Loucy (cell line): ENCODE measurements around the gene GRID1.

Experiments used
- EZH2phosphoT487 ChIP-seq: fragments of 200-600 bp; IDR thresholded peaks from 2 replicates; pipeline ENCODE4 v1.6.1; 2018; ENCODE audit warnings: antibody characterized with exemption, mild to moderate bottlenecking, moderate library complexity, borderline replicate concordance
- TF ChIP-seq, protein P1 (sequence below): fragments of 200-600 bp; sonication (generic); conservative IDR thresholded peaks from 2 replicates; pipeline ENCODE4 v1.5.1; 2014; ENCODE audit warnings: mild to moderate bottlenecking, antibody characterized with exemption, low read length

DNA sequence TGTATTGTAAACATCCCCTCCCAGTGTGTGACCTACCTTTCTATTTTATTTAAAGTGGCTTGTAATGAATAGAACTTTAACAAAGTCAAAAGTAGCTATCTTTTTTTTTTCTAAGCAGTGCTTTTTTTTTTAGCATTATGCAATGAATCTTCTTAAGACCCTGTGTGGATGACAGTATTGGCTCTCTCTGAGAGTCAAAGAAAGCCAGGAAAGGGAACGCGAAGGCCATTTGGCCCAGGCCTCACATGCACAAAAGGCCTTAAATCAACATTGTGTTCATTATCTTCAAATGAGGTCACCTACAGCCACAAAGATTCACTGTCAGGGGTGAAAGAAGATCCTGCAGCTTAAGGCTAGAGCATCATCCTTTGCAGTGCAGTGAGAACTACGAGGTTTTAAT, 721.5 kb downstream of the GRID1 start:
- TF ChIP-seq, protein P1, sequence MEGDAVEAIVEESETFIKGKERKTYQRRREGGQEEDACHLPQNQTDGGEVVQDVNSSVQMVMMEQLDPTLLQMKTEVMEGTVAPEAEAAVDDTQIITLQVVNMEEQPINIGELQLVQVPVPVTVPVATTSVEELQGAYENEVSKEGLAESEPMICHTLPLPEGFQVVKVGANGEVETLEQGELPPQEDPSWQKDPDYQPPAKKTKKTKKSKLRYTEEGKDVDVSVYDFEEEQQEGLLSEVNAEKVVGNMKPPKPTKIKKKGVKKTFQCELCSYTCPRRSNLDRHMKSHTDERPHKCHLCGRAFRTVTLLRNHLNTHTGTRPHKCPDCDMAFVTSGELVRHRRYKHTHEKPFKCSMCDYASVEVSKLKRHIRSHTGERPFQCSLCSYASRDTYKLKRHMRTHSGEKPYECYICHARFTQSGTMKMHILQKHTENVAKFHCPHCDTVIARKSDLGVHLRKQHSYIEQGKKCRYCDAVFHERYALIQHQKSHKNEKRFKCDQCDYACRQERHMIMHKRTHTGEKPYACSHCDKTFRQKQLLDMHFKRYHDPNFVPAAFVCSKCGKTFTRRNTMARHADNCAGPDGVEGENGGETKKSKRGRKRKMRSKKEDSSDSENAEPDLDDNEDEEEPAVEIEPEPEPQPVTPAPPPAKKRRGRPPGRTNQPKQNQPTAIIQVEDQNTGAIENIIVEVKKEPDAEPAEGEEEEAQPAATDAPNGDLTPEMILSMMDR, result no peak
- no peak for TF ChIP-seq EZH2phosphoT487
